Choroid plexus epithelial cell (primary cell): ENCODE results near the gene C5orf63.

Experiments
- DNase-seq: peaks from one replicate; pipeline ENCODE4 v3.0.0-alpha.2; 2010; ENCODE audit warnings: low read depth
- H3K4me3 ChIP-seq: 2 replicates; pipeline ENCODE4 v1.5.1; 2011; ENCODE audit warnings: low read depth, mild to moderate bottlenecking, control low read depth, low read length, moderate library complexity
- TF ChIP-seq, protein P1 (sequence below): conservative IDR thresholded peaks from 2 replicates; pipeline ENCODE4 v1.5.1; 2011; ENCODE audit warnings: low read depth, mild to moderate bottlenecking, control low read depth, inconsistent platforms, low read length, moderate library complexity

C5orf63 gene

DNA sequence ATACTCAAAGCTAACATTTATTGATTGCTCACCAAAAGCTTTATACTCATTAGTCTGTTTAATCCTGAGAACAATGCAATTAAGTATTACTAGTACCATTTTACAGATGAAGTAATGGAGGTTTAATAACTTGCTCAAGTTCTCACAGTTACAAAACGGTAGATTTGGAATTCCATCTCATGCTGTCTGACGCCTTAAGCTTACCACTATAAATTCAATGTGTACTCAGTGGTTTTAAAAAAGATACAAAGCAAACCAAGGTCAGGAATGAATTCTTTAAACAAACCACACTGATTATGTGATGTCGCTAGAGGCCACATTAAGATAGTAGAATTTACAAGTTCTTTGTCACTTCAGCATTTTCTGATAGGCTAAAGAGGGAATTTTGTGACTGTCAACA lies 1.2 kb upstream of the C5orf63 start:
- peak; percentile 54 for DNase-seq
- no peak overlapping the region for H3K4me3 ChIP-seq
- TF ChIP-seq, protein P1, sequence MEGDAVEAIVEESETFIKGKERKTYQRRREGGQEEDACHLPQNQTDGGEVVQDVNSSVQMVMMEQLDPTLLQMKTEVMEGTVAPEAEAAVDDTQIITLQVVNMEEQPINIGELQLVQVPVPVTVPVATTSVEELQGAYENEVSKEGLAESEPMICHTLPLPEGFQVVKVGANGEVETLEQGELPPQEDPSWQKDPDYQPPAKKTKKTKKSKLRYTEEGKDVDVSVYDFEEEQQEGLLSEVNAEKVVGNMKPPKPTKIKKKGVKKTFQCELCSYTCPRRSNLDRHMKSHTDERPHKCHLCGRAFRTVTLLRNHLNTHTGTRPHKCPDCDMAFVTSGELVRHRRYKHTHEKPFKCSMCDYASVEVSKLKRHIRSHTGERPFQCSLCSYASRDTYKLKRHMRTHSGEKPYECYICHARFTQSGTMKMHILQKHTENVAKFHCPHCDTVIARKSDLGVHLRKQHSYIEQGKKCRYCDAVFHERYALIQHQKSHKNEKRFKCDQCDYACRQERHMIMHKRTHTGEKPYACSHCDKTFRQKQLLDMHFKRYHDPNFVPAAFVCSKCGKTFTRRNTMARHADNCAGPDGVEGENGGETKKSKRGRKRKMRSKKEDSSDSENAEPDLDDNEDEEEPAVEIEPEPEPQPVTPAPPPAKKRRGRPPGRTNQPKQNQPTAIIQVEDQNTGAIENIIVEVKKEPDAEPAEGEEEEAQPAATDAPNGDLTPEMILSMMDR: no peak

DNA sequence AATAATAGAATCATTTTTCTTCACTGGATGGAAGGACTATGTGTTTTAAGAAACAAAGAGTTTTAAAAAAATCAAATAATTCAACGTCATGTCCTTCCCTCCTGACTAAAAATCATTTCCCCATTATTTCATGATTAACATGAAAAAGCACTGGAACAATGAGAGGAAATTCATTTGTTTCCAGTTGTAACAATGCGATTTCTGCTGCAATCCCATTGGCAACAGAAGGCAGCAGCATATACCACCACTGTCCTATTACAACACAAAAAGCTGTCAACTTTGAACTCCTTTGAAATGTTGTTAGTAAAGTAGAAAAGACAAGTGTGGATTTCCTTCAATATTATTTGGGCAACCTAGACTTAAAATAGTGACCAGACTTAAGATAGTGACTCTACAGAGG lies 3.1 kb downstream of the C5orf63 start:
- no peak for DNase-seq
- TF ChIP-seq, protein P1: no peak
- no peak overlapping the region for H3K4me3 ChIP-seq

DNA sequence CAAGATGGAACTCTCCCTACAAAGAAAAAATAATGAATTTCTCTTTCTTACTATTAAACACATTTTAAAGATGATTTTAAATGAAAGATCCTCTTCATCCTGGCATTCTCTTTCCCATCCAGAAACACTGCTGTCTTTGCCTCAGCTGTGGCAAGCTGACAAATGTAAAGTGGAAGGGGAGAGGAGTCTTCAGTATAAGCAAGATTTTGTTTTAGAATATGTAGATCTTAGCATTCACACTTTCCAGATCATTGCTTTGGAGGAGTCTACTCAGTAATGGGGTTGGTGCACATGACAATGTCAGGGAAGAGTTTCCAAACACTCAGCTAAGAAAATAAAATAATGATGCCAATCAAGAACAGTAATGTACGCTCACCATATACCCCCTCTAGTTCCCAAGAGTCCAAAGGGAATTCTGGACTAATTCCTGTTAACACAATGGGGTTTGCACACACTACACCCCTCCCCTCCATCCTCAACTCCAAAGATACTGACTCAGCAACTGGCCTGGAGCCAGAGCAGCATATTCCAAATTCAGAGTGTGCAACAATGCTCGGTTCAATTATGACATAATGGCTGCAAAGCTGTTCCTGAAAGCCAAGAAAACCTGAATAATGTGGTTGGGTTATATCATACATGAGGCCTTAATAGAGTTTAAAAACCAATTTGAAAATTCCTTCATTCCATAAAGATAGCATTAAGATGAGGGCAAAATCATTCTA lies 4.6 kb downstream of the C5orf63 start:
- H3K4me3 ChIP-seq: no peak overlapping the region
- peak; percentile 69 for DNase-seq
- TF ChIP-seq, protein P1: no peak

DNA sequence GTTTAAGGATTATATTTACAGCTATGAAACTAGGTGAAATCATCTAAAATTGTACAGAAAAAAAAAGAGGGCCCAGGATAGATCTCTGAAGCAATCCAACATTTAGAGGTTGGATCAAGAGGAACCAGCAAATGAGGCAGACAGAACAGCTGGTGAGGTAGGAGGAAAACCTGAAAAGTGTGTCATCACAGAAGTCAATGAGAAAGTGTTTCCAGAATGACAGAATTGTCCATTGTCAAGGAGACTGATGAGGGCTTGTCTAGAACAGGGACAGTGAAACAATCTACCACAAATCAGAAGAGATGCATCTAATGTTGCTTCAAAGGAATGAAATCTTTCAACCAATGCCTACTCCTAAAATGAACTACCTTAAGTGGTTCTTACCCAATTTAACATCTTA lies 6.6 kb downstream of the C5orf63 start:
- TF ChIP-seq, protein P1: no peak
- no peak for DNase-seq
- no peak overlapping the region for H3K4me3 ChIP-seq

DNA sequence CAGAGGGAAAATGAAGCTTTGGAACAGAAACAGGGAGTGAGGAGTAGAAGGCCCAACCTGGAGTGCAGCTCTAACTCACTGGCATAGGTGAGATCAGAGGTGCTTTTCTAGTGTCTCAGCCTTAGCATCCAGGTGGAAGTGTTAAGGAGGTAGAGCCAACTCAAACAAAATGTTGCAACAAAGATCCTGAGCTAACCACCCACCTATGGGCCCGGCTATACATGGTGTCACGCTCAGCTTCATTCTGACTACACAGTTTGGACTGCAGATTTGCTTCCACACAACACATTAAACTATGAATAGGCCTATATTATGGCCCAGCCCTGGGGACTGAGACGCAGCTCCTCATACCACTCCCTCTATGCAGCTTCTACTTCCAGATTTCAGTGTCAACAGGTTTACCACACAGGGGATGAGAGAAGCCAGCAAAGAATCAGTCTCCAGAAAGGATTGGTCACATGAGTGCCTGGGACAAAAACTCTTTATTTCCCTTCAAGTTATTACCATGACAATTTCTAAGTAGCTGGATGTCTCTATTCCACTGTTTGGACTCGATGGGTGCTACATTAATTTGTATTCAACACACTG lies 9.0 kb downstream of the C5orf63 start:
- no peak overlapping the region for H3K4me3 ChIP-seq
- TF ChIP-seq, protein P1: no peak
- no peak for DNase-seq

DNA sequence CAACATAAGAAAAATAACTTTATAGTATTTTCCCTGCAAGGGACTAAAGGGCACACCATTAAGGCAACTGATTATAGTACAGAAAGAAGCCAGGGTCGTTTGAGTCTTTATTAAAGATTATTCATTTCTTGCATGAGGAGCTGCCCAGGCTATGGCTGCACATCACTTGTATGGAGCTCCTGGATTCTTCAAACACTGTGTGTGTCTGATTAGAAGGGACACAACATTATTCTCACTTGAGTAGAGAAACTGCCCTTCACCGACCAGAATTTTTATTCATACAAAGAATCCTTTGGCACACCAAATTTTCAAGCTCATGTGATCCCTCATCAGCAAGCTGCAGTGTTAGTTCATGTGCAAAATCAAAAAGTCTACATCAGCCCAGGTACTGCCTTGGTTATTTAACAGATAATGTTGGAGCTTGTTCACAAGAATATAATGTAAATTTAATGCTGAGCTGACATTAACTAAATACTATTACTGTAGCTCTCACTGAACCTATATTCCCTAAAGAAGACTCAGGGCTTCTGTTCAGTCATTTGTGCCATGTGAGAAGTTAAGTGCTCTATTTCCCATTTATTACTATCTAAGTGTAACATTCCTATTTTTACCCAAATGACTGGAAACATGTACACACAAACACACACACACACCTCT lies 9.9 kb downstream of the C5orf63 start:
- DNase-seq: no peak
- H3K4me3 ChIP-seq: no peak overlapping the region
- TF ChIP-seq, protein P1: no peak
